ENCODE results near the gene GOLGA7B.

The GOLGA7B gene

GRCh38 chr10:97879241-97879640 is 29.6 kb downstream of the GOLGA7B start:
- Histone ChIP-seq H3K4me3 (replicated peaks; ENCODE audit: insufficient read depth, low read length) (no peak overlapping the region), H3K27me3 (ENCODE audit: insufficient read depth, poor library complexity, severe bottlenecking) (no peaks in the 10 kb centered on the region), H3K27ac (replicated peaks) (no peak overlapping the region)
- no peak for TF ChIP-seq SPI1 (IDR thresholded peaks at IDR 0.05; ENCODE audit: borderline replicate concordance, low read depth)
- no peak for TF ChIP-seq CTCF (IDR thresholded peaks at IDR 0.05; ENCODE audit: insufficient read depth, low read length)
- TF ChIP-seq REST (IDR thresholded peaks at IDR 0.05; ENCODE audit: insufficient replicate concordance, low read depth) = no peak
- no peak for TF ChIP-seq POLR2AphosphoS5 (IDR thresholded peaks at IDR 0.05; ENCODE audit: low read depth)
- TF ChIP-seq GABPA (IDR thresholded peaks at IDR 0.05; ENCODE audit: low read depth) = no peak
- DNase-seq (ENCODE audit: low read depth in 1 of 2, low spot score in 1 of 2) = no peak

- no peak for DNase-seq (ENCODE audit: low read depth in 1 of 2, low spot score in 1 of 2)
- no peaks in the 10 kb centered on the region for H3K27me3 ChIP-seq (ENCODE audit: insufficient read depth, poor library complexity, severe bottlenecking)
- no peak overlapping the region for H3K4me3 ChIP-seq (replicated peaks; ENCODE audit: insufficient read depth, low read length)
- TF ChIP-seq REST (IDR thresholded peaks at IDR 0.05; ENCODE audit: insufficient replicate concordance, low read depth) (no peak), SPI1 (IDR thresholded peaks at IDR 0.05; ENCODE audit: borderline replicate concordance, low read depth) (no peak), CTCF (IDR thresholded peaks at IDR 0.05; ENCODE audit: insufficient read depth, low read length) (no peak), GABPA (IDR thresholded peaks at IDR 0.05; ENCODE audit: low read depth) (no peak), POLR2AphosphoS5 (IDR thresholded peaks at IDR 0.05; ENCODE audit: low read depth) (no peak)
- no peak overlapping the region for H3K27ac ChIP-seq (replicated peaks)
These were observed 30.5 kb downstream of the GOLGA7B start for GRCh38 chr10:97880109-97880508.

- no peak overlapping the region for H3K27ac ChIP-seq (replicated peaks)
- TF ChIP-seq CTCF (IDR thresholded peaks at IDR 0.05; ENCODE audit: insufficient read depth, low read length) = no peak
- no peak for TF ChIP-seq SPI1 (IDR thresholded peaks at IDR 0.05; ENCODE audit: borderline replicate concordance, low read depth)
- TF ChIP-seq POLR2AphosphoS5 (IDR thresholded peaks at IDR 0.05; ENCODE audit: low read depth) = no peak
- TF ChIP-seq REST (IDR thresholded peaks at IDR 0.05; ENCODE audit: insufficient replicate concordance, low read depth) = no peak
- no peak for TF ChIP-seq GABPA (IDR thresholded peaks at IDR 0.05; ENCODE audit: low read depth)
- no peak for DNase-seq (ENCODE audit: low read depth in 1 of 2, low spot score in 1 of 2)
These were observed 32.8 kb downstream of the GOLGA7B start for GRCh38 chr10:97882142-97883091.

More at GRCh38 chr10:97882142-97883091, 32.8 kb downstream of the GOLGA7B start:
- no peaks in the 10 kb centered on the region for H3K27me3 ChIP-seq (ENCODE audit: insufficient read depth, poor library complexity, severe bottlenecking)
- H3K4me3 ChIP-seq (replicated peaks; ENCODE audit: insufficient read depth, low read length) = no peak overlapping the region

Data from HL-60 (cell line).